GM21528 (cell line): ENCODE data around the gene THBS1.
A peak's percentile ranks its signal among the peaks of the same experiment; 100 is the strongest.

Source experiments
- ATAC-seq: cut with Tn5 transposase; IDR thresholded peaks from one replicate; pipeline ENCODE4 v1.9.1; 2021; ENCODE audit warnings: mild to moderate bottlenecking, moderate library complexity; ENCODE audit not compliant: unreplicated experiment, low FRiP score

THBS1 gene

DNA sequence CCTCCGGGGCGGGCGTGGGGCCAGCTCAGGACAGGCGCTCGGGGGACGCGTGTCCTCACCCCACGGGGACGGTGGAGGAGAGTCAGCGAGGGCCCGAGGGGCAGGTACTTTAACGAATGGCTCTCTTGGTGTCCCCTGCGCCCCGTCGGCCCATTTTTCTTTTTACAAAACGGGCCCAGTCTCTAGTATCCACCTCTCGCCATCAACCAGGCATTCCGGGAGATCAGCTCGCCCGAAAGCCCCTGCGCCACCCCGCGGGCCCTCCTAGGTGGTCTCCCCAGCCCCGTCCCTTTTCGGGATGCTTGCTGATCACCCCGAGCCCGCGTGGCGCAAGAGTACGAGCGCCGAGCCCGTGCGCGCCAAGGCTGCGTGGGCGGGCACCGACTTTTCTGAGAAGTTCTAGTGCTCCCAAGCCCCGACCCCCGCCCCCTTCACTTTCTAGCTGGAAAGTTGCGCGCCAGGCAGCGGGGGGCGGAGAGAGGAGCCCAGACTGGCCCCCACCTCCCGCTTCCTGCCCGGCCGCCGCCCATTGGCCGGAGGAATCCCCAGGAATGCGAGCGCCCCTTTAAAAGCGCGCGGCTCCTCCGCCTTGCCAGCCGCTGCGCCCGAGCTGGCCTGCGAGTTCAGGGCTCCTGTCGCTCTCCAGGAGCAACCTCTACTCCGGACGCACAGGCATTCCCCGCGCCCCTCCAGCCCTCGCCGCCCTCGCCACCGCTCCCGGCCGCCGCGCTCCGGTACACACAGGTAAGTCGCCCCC, at the start of gene THBS1:
Gene THBS1 (plus strand): TSS at position 595 of the 757 bp plus-strand sequence. CDS start 779 bp downstream, outside the sequence.
- ATAC-seq: peak; percentile 18

DNA sequence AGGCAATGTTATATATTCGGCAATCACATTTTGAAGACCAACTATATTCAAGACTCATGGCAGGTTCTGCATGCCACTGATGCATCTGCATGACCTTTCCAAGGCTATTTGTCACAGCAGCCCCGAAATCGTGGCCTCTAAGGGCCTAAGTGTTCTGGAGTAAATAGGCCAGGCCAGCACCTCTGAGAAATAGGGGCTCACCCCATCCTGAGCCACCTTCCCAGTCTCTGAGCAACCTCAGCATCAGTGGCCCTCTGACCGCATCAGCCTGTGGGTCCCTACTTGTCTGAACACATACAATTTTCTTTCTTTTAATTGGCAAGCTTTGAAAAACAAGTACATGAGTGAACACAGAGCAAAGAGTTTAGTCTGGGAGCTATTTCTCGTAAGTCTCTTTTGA, 45.9 kb upstream of the THBS1 start:
- no peak for ATAC-seq

DNA sequence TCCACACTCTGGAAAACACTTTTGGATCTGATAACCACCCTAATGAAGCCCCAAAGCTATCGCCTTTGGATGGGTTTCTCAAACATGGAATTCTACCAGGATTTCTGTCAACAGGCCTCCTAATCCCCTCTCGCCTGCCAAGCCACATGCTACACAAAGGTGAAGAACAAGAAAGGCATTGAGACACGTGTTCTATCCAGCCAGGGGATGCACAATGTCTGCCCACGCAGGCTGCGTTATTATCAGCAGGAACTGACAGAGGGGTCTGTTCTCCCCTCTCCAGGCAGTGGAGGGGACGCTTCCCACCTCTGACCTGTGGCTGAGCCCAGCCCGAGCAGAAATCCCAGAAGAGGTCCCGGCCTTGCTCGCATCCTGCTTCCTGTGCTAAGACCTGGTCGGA, 45.4 kb upstream of the THBS1 start:
- no peak for ATAC-seq

DNA sequence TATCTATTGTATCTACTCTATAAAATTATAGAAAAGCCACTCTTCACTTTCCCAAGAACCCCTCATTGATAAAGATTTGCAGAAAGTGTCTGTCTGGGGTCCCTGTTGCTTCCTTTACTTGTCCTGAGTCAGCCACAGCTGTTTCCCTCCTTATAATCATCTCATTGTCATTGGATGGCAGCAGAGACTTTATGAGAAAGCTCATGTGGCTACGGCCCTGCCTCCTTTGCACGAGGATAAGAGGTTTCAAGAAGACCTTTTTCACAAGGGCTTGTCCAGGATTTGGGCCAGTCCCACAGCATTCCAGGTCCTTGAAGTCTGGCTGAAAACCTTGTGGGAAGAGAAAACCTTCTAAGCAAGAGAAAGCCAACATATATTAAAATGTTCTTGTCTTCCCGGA, 41.9 kb upstream of the THBS1 start:
- no peak for ATAC-seq

DNA sequence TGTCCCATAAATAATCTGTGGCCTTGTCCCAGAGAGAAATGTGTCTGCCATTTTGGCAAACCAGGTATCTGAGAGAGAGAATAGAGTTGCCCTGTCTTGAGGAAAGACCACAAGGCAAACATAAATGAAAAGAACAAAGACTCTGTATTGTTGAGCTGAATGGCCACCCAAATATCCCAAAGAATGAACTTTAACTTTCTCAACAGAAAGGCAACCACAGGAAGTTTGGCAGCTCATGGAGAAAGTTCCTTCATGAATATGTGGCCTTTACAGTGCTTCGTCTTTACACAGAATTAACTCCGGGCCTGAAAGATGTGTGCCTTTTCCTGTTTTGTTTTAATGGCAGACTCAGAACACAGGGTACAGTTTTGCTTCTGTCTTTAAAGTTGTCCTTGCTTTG, 41.4 kb upstream of the THBS1 start:
- ATAC-seq: no peak

DNA sequence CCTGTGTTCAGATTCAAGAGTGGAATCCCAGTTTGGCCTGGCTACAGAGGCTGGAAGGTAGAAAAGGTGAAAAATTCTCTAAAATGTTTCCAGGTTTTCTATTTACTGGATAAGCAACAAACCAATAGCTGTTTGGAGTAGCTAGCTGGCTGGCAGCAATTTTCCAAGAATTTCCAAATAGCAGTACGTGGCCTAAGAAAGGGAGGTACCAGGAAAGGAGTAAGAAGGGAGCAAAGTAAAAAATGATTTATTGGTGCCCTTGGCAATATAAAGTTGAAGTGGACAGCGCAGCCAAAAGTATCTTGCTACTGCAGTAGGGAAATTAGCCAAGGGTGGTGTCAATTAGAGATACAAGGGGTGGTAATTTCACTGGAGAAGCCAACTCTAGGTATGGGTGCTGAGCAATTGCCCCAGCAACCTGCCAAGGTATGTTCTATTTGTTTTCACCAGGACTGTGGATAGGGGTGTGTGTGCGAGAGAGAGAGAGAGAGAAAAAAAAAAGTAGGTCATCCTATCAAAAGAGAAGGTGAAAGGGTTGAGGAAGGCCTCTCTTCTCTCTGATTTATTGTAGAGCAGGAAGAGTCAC, 40.8 kb upstream of the THBS1 start:
- ATAC-seq: no peak

DNA sequence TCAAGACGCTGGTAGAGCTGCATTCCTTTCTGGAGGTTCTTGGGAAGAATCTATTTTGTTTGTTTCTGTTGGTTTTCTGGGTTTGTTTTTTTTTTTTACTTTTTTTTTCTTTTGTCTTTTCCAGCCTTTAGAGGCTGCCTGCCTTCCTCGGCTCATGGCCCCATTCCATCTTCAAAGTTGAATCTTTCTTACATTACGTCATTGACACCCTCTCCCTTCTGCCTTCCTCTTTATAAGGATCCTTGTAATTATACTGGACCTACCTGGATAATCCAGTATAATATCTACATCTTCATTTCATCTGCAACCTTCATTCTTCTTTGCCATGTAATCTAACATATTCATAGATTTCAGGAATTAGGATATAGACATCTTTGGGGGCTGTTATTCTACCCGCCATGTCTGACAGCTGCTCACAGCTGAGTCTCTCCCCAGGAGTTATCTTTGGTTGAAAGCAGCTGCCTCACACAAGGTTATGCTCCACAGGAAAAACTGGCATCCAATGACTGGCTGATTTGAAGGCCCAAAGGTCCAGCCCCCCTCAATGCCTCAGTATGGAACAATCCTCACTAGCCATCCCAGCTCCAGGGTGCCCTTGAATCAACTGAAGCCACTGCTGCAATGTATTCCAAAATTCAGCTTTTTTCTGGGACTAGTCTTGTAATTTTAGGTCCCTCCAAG, 38.4 kb upstream of the THBS1 start:
- no peak for ATAC-seq

DNA sequence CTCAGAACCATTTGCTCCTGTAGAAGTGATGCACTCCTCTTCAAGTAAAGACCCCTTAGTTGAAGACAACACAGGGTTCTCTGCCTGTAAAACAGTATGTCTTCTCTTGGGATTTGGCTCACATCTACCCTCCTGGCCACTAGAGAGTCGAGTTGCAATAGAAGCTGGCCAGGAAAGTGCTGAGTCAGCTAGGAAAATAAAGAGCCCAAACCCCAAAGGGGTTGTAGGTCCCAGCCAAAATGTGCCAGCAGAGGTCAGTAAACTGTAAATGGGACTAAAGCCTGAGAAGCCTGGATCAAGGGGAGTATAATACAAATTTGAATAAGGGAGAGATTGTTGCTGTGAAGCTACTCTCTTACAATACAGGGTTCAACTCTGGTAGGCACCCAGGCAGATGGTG, 37.2 kb upstream of the THBS1 start:
- ATAC-seq: no peak

DNA sequence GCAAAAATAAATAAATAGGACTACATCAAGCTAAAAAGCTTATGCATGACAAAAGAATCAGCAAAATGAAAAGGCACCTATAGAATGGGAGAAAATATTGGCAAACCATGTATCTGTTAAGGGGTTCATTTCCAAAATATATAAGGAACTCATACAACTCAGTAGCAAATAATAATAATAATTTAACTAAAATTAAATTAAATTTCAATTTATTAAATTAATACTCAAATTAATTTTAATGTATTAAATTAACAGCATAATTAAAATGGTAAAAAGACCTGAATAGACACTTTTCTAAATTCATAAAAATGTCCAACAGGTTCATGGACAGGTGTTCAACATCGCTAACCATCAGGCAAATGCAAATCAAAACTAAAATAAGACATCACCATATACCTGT, 34.0 kb upstream of the THBS1 start:
- ATAC-seq: no peak

DNA sequence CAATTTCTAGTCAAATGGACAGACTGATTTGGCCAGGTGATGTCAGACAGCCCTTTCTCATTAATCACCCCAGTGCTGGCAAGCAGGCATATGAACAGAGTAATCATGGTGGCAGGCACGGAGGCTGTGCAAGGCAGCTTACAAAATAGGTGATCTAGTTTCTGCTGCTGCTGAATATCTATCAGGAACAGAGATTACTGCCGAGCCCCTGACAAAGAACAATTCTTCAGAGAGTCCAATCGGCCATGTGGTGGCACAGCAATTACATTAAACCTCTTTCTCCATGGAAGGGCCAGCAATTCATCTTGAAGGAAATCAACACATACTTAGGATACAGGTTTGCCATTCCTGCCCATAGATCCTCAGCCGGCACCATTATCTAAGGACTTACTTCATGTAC, 32.3 kb upstream of the THBS1 start:
- no peak for ATAC-seq

DNA sequence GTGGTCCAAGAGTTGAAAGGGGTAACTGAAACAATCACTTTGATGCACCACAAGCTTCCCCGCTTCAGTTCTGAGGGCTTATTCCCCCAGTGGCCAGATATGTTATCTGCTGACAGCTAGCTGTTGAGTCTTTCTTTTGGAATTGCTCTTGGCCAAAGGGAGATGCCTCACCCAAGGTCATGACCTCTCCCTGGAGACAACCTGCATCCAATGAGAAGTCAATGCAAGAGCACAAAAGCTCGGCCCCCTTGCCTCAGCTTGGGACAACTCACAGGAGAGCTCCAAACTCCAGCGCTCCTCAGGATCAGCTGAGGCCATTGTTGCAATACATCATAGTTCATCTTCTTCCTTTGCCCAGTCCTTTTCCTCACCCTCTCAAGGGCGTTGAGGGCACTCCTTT, 31.0 kb upstream of the THBS1 start:
- no peak for ATAC-seq

DNA sequence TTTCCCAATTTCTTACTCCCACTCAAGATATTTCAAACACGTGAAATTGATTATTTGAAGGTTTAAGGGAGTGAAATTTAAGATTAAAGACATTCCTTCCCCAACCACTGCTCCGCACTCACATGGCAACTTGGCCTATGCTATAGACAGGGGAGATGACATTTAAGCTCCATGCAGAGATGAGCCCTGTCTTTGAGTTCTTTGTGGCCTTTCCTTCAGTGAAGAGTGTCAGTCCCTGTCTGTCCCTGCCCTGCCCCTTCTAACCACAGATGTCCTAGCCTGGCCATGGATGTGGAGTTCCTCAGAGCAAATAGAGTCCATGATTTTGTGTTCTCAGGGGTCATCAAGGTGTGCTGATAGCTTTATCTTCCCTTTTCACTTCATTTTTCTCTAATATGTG, 29.4 kb upstream of the THBS1 start:
- ATAC-seq: no peak

DNA sequence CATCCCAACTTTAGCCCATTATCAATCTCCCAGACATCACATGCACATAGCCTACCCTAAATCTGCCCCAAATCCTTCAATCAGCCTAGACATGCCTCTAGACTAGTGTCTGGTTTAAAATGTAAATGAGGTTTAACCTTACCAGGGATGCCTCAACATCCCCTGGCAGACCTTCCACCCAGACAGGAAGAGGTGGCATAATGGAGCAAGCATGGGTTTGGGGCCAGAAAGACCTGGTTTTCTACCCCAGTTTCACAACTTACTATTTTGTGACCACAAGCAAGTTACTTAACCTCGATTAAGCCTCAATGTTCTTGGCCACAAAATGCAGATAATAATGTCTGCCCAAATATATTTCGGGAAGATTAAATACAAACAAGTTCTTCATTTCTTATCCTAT, 28.3 kb upstream of the THBS1 start:
- ATAC-seq: no peak

DNA sequence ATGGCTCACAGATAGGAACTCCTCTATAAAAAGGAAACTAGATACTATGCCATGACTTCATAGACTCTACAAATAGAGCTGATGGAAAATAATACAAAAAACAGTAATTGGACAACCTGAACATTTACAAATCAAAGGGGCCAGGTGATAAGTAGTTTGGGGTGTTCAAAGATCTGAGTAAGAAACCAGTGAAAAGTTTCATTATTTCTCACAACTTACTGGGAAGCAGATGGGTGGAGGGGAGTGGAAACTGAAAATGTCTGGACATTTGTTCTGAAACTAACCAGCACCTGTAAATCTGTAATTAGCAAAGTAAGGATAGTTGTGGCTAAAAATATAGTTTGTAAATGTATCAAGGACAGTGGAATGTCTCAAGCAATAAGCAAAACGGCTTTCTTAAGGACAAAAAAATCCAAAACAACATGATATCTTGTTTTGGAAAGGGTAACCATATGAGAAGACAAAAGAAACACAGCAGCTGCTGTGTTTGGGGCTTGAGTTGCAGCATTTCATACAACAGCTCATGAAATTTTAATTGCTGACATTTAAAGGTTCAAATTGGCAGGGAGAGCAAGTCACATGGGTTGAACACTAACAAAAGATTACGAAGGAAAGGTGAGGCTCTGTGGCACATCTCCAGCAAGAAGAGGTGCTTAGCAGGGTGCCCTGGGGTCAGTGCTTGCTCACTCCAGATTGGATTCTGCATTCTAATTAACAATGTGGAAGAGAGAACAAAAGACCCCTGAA, 26.8 kb upstream of the THBS1 start:
- no peak for ATAC-seq

DNA sequence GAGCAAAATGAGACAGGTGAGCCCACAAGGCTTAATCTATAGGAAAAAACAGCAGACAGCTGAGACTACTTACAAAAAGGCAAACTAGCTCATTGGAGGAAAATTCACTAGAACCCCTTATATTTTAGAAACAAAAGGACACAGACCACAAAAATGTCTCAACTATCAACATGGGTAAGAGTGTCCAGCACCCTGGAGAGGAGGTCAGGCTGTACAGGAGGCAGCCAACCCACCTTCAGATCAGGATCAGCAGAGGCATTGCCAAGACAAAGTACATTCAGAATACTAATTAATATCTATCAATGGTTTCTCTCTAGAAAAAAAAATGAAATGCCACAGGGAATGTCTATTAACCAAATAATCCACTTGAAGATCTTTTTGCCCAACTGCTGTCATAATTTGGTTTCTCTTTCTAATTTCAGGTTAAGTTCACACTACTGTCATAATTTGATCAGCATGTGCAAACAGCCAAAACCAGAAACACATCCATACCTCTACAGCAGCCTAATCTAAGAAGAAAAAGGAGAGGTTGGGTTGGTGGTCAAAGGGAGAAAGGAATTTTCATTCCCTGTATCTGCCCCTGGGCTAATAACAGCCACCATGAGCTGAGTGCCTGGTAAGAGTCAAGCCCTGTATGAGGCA, 26.0 kb upstream of the THBS1 start:
- ATAC-seq: no peak

DNA sequence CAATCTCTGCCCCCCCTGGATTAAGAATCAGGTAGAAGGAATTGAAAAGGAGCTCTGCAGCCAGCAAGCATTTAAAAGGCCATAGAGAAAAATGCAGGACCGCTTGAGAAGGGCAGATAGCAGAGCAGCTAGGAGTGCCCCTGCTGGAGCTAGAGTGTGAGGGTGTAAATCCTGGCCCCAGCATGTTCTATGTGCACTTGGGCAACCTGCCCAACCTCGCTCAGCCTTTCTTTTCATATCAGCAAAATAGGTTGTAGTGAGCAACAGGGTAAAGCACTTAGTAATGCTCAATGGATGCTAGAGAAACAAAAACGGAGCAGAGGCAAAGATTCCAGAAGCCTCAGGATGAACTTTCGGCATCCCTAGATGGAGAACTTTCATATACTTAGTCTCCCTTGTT, 25.0 kb upstream of the THBS1 start:
- no peak for ATAC-seq

DNA sequence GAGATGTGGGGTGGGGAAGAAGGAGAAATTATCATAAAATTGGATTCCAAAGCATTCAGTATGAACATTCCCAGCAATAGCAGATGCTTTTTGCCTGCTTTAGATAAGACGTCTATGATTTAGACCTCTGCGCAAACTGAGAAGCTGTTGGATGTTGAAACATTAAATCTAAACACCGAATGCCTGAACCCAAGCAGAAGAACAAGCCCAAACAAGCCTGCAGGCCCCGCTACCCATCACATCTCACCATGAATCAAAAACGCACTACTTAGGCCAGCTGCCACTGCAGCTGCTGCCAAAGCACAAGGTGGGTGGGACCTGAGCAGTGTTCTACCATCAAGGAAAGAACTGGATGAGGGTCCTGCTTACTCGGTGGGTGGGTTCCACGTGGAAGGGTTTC, 24.4 kb upstream of the THBS1 start:
- ATAC-seq: no peak

DNA sequence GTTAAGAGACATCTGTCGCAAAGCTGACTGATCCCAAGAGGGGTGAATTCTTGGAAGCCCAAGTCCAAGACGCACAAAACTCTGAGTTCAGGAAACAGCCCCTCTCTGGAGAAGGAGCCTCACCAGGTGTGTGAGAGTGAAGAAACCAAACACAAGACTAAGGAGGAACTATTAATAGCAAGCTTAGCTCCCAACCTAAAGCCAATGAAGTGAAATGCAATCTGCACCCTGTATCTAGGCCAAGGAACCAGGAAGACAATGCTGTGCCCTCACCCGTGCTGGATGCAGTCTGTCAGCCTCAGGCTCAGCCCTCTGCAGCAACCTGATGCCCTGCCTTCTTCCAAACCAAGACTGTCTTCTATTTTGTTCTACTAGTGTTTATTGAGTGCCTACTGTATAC, 22.5 kb upstream of the THBS1 start:
- ATAC-seq: no peak

DNA sequence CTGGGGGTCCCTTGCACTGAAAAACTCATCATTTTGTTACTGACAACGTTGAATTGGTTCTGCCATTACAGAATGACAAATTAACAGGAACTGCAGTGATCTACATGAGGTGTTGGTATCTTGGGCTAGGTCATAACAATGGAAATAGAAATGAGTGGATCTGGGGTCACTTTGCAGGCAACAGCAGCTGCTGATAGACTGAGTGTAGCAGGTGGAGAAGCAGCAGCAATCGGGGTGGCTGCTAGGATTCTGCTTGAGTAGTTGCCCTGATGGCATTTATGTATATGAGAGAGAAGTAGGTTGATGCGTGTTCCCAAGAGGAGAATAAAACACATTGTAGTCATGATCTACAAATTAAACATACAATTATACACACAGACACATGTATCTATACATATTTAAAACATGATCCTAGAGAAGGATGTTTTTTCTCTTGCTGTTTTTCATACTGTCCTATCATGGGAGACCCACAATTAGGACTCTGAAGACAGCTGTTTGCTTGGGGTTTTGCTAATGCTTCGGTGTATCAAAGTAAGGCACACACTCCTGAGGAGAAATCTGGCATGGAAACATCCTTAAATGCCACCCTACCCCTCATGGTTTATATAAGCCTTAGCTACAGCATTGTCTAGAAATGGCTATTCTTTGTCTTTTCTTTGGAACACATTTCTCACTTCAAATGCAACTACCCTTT, 15.8 kb upstream of the THBS1 start:
- no peak for ATAC-seq

DNA sequence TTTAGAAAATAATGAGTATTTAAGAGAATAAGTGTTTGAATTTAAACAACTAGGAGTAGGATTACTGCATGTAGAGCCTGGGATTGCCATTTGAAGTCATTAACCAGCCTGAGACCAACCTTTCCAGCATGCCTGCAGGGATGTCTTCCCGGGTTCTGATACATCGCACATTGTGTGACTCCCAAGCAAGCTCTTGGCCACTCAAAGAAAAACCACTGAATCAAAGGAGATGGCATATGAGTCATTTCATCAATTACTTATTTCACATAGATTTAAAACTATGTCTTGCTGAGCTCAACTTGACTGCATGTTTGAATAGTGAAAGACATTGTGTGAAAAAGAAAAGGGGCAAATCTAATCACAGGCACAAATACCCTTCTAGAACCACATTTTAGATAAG, 15.0 kb upstream of the THBS1 start:
- no peak for ATAC-seq
